22Rv1 (cell line): ENCODE measurements around the gene FAM9C.

Experiments used
- ZFX ChIP-seq: fragments of 450-650 bp; IDR thresholded peaks from 2 replicates; pipeline ENCODE4 v1.6.1; 2017; ENCODE audit warnings: antibody characterized with exemption, borderline replicate concordance
- TF ChIP-seq, protein P1 (sequence below): fragments of 450-650 bp; IDR thresholded peaks from 2 replicates; pipeline ENCODE4 v1.5.1; 2017; ENCODE audit warnings: mild to moderate bottlenecking

DNA sequence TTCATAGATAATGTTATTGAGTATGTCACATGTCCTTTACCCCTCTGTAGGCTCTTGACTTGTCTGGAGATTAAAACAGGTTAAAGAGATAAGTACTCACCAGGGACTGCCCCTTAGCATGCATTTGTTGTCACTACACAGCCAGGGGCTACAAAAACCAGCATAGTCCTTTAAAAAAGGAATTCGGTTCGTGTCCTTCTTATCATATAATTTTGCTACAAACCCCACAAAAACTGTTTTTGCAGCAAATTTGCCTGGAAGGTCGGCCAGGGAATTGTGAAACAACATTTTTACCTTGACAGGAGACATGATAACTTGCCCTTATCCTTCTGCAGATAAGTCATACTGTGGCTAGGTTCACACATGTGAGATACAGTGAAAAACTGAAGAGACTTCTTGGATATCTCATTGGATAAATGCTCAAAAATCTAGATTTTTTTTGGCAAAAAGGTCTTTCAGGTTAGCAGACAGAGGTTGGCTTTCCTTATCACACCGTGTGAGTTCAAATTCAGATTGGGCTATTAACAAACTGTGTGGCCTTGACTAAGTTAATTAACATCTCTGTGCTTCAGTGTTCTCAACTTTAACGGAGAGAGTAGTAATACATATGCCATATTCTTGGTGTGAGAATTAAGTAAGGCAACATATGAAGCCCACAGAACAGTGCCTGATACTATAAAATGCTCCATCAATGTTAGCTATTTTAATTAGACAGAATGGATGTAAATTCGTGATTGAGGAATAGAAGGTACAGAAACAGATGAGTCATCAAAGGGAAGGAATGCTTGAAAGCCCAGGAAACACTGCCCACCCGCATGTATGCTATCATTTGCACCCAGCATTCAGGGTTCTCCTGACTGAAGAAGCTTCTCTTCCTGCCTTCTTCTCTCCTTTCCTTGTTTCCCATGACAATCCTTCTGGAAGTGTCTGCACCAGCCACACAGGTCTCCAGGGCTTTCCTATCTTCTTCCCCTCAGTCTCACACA is 30.0 kb downstream of the FAM9C start:
- TF ChIP-seq, protein P1, sequence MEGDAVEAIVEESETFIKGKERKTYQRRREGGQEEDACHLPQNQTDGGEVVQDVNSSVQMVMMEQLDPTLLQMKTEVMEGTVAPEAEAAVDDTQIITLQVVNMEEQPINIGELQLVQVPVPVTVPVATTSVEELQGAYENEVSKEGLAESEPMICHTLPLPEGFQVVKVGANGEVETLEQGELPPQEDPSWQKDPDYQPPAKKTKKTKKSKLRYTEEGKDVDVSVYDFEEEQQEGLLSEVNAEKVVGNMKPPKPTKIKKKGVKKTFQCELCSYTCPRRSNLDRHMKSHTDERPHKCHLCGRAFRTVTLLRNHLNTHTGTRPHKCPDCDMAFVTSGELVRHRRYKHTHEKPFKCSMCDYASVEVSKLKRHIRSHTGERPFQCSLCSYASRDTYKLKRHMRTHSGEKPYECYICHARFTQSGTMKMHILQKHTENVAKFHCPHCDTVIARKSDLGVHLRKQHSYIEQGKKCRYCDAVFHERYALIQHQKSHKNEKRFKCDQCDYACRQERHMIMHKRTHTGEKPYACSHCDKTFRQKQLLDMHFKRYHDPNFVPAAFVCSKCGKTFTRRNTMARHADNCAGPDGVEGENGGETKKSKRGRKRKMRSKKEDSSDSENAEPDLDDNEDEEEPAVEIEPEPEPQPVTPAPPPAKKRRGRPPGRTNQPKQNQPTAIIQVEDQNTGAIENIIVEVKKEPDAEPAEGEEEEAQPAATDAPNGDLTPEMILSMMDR = no peak
- no peak for TF ChIP-seq ZFX
